Astrocyte (in vitro differentiated cells and primary cell): Measurements from ENCODE around the gene GSTM2.

Experiments used
- CTCF ChIP-seq: IDR thresholded peaks from 2 replicates; pipeline ENCODE4 v1.5.1; 2011; ENCODE audit warnings: low read depth, mild to moderate bottlenecking, inconsistent platforms, low read length, moderate library complexity; ENCODE audit not compliant: insufficient read depth
- EZH2 ChIP-seq: IDR thresholded peaks from 2 replicates; pipeline ENCODE4 v1.6.1; 2012; ENCODE audit warnings: mild to moderate bottlenecking, low read length, inconsistent platforms; ENCODE audit not compliant: insufficient read depth

- TF ChIP-seq CTCF (no peak), EZH2 (no peak)
These were observed 31.5 kb upstream of the GSTM2 start for GRCh38 chr1:109636201-109636952.
